Kidney epithelial cell (primary cell): Measurements from ENCODE around the gene XXYLT1. TPM values are rescaled to one million over a fixed set of nuclear protein-coding genes. Genes with fewer than 3 reads are reported as not detected.
A peak's percentile ranks its signal among the peaks of the same experiment; 100 is the strongest.

Source experiments
- DNase-seq: peaks from one replicate; pipeline ENCODE4 v3.0.0-alpha.2; 2010; ENCODE audit warnings: low read depth
- H3K27me3 ChIP-seq: 2 replicates; pipeline ENCODE4 v1.6.0; 2011; ENCODE audit warnings: low read length; ENCODE audit not compliant: control insufficient read depth, insufficient read depth
- H3K36me3 ChIP-seq: 2 replicates; pipeline ENCODE4 v1.5.1; 2011; ENCODE audit warnings: low read length; ENCODE audit not compliant: control insufficient read depth, insufficient read depth
- H3K4me3 ChIP-seq: 2 replicates; pipeline ENCODE4 v1.5.1; 2011; ENCODE audit warnings: low read depth, mild to moderate bottlenecking, control low read depth, low read length
- CTCF ChIP-seq: IDR thresholded peaks from 2 replicates; pipeline ENCODE4 v1.5.1; 2011; ENCODE audit warnings: mild to moderate bottlenecking, moderate library complexity, low read length, control low read depth, inconsistent platforms; ENCODE audit not compliant: insufficient read depth, poor library complexity, severe bottlenecking
- total RNA-seq: library from RNA; depleted of rRNA; stranded (reverse); fragments of >200 nt; gene quantifications from 2 replicates; pipeline ENCODE4 v1.2.3, GENCODE V29; 2015

The XXYLT1 gene
- total RNA-seq, 1 donor from 2014 or later, result 18.7 TPM

GRCh38 chr3:195197765-195198425, 73.1 kb downstream of the XXYLT1 start:
- no peak for TF ChIP-seq CTCF
- Histone ChIP-seq H3K36me3 (no peaks in the 10 kb centered on the region), H3K27me3 (no peaks in the 10 kb centered on the region), H3K4me3 (no peak overlapping the region)
- peak; percentile 45 for DNase-seq

DNA sequence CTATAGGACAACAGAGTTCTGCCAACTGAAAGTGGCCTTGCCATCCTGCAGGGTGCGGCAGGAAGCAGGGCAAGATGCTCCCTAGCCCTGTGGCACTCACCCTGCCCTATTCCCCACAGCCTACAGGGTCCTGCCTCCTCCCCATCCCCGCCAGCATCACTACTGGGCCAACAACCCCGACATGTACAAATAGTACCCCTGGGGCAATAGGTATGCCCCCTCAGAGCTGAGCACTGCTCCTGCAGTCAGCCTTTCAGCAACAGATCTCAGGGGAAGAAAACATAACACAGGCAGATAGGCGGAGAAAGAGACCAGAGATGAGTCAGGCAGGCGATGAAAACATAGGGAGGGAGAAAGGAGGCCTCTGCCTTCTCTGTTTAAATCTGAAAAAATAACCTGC, 74.7 kb downstream of the XXYLT1 start:
- H3K27me3 ChIP-seq, result no peaks in the 10 kb centered on the region

GRCh38 chr3:195195321-195196209, 75.4 kb downstream of the XXYLT1 start:
- TF ChIP-seq CTCF, result no peak
- no peaks in the 10 kb centered on the region for H3K36me3 ChIP-seq
- no peak overlapping the region for H3K4me3 ChIP-seq
- H3K27me3 ChIP-seq, result no peaks in the 10 kb centered on the region
- DNase-seq, result no peak

More for the DNA sequence above, 74.7 kb downstream of the XXYLT1 start:
- no peak overlapping the region for H3K4me3 ChIP-seq
- TF ChIP-seq CTCF, result no peak
- no peak for DNase-seq
- no peaks in the 10 kb centered on the region for H3K36me3 ChIP-seq

- TF ChIP-seq CTCF, result no peak
- no peaks in the 10 kb centered on the region for H3K36me3 ChIP-seq
- no peaks in the 10 kb centered on the region for H3K27me3 ChIP-seq
- no peak for DNase-seq
- H3K4me3 ChIP-seq, result no peak overlapping the region
Observed at GRCh38 chr3:195194559-195195206, 76.3 kb downstream of the XXYLT1 start.

DNA sequence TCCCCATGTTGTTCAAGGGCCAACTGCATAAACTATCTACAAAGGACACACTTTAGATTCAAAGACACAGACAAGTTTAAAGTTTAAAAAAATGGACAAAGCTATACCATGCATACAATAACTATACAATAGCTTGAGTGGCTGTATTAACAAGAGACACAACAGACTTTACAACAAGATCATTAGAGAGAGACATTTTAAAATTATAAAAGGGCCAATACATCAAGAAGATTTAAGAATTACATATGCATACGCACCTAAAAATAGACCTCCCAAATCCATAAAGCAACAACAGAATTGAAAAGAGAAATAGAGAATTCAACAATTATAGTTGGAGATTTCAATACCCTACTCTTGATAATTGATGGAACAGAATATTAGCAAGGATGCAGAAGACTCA, 79.4 kb downstream of the XXYLT1 start:
- Histone ChIP-seq H3K36me3 (no peaks in the 10 kb centered on the region), H3K4me3 (no peak overlapping the region), H3K27me3 (no peaks in the 10 kb centered on the region)
- no peak for TF ChIP-seq CTCF
- no peak for DNase-seq
